Natural killer cell (primary cell): Measurements from ENCODE around the gene NPAT. TPM values are rescaled to one million over a fixed set of nuclear protein-coding genes. Genes with fewer than 3 reads are reported as not detected.

Experiments
- ATAC-seq, 3 donors: fragments of 150-1000 bp in 2 of 3; fragments of 200-7000 bp in 1 of 3; cut with Tn5 transposase; 1 replicate in 1 of 3; 2 replicates in 2 of 3; pipeline ENCODE4 v1.10.0; 2021; ENCODE audit warnings: mild to moderate bottlenecking in 2 of 3, moderate library complexity in 2 of 3
- DNase-seq, 2 donors: peaks; one replicate each; pipeline versions ENCODE4 v3.0.0 to v3.0.0-alpha.2; 2013 to 2021; ENCODE audit warnings: mixed read lengths in 1 of 2
- H3K27ac ChIP-seq: one replicate; pipeline ENCODE4 v1.5.1; 2013; ENCODE audit warnings: mild to moderate bottlenecking, low read length
- H3K27me3 ChIP-seq: one replicate; pipeline ENCODE4 v1.6.1; 2013; ENCODE audit warnings: low read length; ENCODE audit not compliant: control insufficient read depth, insufficient read depth
- H3K36me3 ChIP-seq: one replicate; pipeline ENCODE4 v1.6.1; 2013; ENCODE audit warnings: low read length; ENCODE audit not compliant: control insufficient read depth, insufficient read depth
- H3K4me1 ChIP-seq: one replicate; pipeline ENCODE4 v1.6.1; 2013; ENCODE audit warnings: low read length; ENCODE audit not compliant: control insufficient read depth, insufficient read depth
- H3K4me3 ChIP-seq: one replicate; pipeline ENCODE4 v1.5.1; 2013; ENCODE audit warnings: low read length
- H3K9me3 ChIP-seq: one replicate; pipeline ENCODE4 v1.6.1; 2013; ENCODE audit warnings: low read length; ENCODE audit not compliant: control insufficient read depth, insufficient read depth
- H3K27ac Mint-ChIP-seq, 2 donors: one replicate each; pipeline ENCODE4 v1.8.0; 2022; ENCODE audit warnings: mild to moderate bottlenecking in 2 of 2, mixed read lengths in 2 of 2, moderate library complexity in 1 of 2
- H3K27me3 Mint-ChIP-seq, 2 donors: one replicate each; pipeline ENCODE4 v1.8.0; 2022; ENCODE audit warnings: low read depth in 2 of 2, mixed read lengths in 2 of 2
- H3K36me3 Mint-ChIP-seq: one replicate; pipeline ENCODE4 v1.8.0; 2022; ENCODE audit warnings: mixed read lengths
- H3K4me1 Mint-ChIP-seq, 2 donors: one replicate each; pipeline ENCODE4 v1.8.0; 2022; ENCODE audit warnings: mixed read lengths in 2 of 2
- H3K4me3 Mint-ChIP-seq: one replicate; pipeline ENCODE4 v1.8.0; 2022; ENCODE audit warnings: mild to moderate bottlenecking, moderate library complexity, mixed read lengths
- H3K9me3 Mint-ChIP-seq, 2 donors: one replicate each; pipeline ENCODE4 v1.8.0; 2022; ENCODE audit warnings: mixed read lengths in 2 of 2
- CTCF ChIP-seq: fragments of 200-600 bp; IDR thresholded peaks from one replicate; pipeline ENCODE4 v1.8.0; 2022; ENCODE audit warnings: antibody characterized with exemption
- WGBS: methylation state at CpG from one replicate; pipeline ENCODE4 v1.1.7; 2013; ENCODE audit warnings: missing lambda C conversion rate; ENCODE audit not compliant: insufficient coverage; 5-methylcytosine and 5-hydroxymethylcytosine counted together
- intact Hi-C: fragments of 100-400 bp; cut with micrococcal nuclease; formaldehyde crosslinking; loops from one replicate; pipeline ENCODE4 v1.14.2; 2022
- total RNA-seq, 4 donors: library from RNA; stranded (reverse); fragments of 120-200 nt in 1 of 4; gene quantifications; one replicate each; pipeline versions ENCODE4 v1.2.3 to v1.2.4, GENCODE V29; 2013 to 2022

NPAT gene
- total RNA-seq, 3 donors from 2014 or later (not counting 1 experiment from before 2014, with no cell fraction given) = 34.8 to 42.6 (median 36.1) TPM

- no peak overlapping the region for H3K27ac Mint-ChIP-seq
These were observed 4.0 kb downstream of the NPAT start for GRCh38 chr11:108218455-108218854.

GRCh38 chr11:108216988-108217387 is 5.5 kb downstream of the NPAT start:
- Histone ChIP-seq H3K27me3 (no peaks in the 10 kb centered on the region), H3K9me3 (no peaks in the 10 kb centered on the region), H3K4me3 (no peak overlapping the region), H3K36me3 (peaks cover 17% of the 10 kb centered on the region), H3K4me1 (no peaks in the 10 kb centered on the region), H3K27ac (no peak overlapping the region)
- DNase-seq (peak in 1 of 2 donors; percentile 47), ATAC-seq (no peak)
- WGBS = 55% methylated on average over 4 of the region's 4 CpGs
- intact Hi-C loops = loop anchor here (5.0 kb wide), 1 partner anchor 35 kb away; no protein-coding TSS in a partner anchor
- Mint-ChIP-seq H3K36me3 (no peaks in the 10 kb centered on the region), H3K4me3 (no peak overlapping the region), H3K4me1 (peaks cover 70 to 80% of the 10 kb centered on the region in 2 donors), H3K9me3 (no peaks in the 10 kb centered on the region), H3K27ac (peak overlapping the region; percentile 34 to 81), H3K27me3 (no peaks in the 10 kb centered on the region)
- no peak for TF ChIP-seq CTCF

More at GRCh38 chr11:108218455-108218854, 4.0 kb downstream of the NPAT start:
- no peaks in the 10 kb centered on the region for H3K27me3 ChIP-seq
- peaks cover 71 to 81% of the 10 kb centered on the region in 2 donors for H3K4me1 Mint-ChIP-seq
- H3K36me3 ChIP-seq = peaks cover 13% of the 10 kb centered on the region
- no peaks in the 10 kb centered on the region for H3K9me3 ChIP-seq
- TF ChIP-seq CTCF = no peak
- intact Hi-C loops = loop anchor here (5.0 kb wide), 1 partner anchor 34 kb away; no protein-coding TSS in a partner anchor
- no peaks in the 10 kb centered on the region for H3K27me3 Mint-ChIP-seq
- no peaks in the 10 kb centered on the region for H3K9me3 Mint-ChIP-seq
- H3K36me3 Mint-ChIP-seq = no peaks in the 10 kb centered on the region
- DNase-seq (no peak), ATAC-seq (no peak)
- H3K4me3 ChIP-seq = no peak overlapping the region
- WGBS = no CpG with 5 or more reads among the region's 2 CpGs
- no peak overlapping the region for H3K4me3 Mint-ChIP-seq
- no peaks in the 10 kb centered on the region for H3K4me1 ChIP-seq
- H3K27ac ChIP-seq = no peak overlapping the region

GRCh38 chr11:108213784-108214183 is 8.7 kb downstream of the NPAT start:
- Mint-ChIP-seq H3K27me3 (no peaks in the 10 kb centered on the region), H3K4me1 (peaks cover 49 to 63% of the 10 kb centered on the region in 2 donors), H3K27ac (no peak overlapping the region), H3K9me3 (no peaks in the 10 kb centered on the region), H3K36me3 (peaks cover 5% of the 10 kb centered on the region), H3K4me3 (no peak overlapping the region)
- no peak for TF ChIP-seq CTCF
- intact Hi-C loops = no loop called here
- WGBS = 93% methylated on average over 1 of the region's 2 CpGs
- H3K4me1 ChIP-seq = no peaks in the 10 kb centered on the region
- peaks cover 29% of the 10 kb centered on the region for H3K36me3 ChIP-seq
- H3K27me3 ChIP-seq = no peaks in the 10 kb centered on the region
- H3K9me3 ChIP-seq = no peaks in the 10 kb centered on the region
- ATAC-seq (no peak), DNase-seq (no peak)
- no peak overlapping the region for H3K4me3 ChIP-seq
- H3K27ac ChIP-seq = no peak overlapping the region

- intact Hi-C loops = no loop called here
- TF ChIP-seq CTCF = no peak
- peaks cover 11% of the 10 kb centered on the region for H3K36me3 Mint-ChIP-seq
- Histone ChIP-seq H3K36me3 (peaks cover 55% of the 10 kb centered on the region), H3K27ac (no peak overlapping the region), H3K4me1 (no peaks in the 10 kb centered on the region), H3K27me3 (no peaks in the 10 kb centered on the region), H3K9me3 (peaks cover 10% of the 10 kb centered on the region), H3K4me3 (no peak overlapping the region)
- DNase-seq = no peak
- no peak for ATAC-seq
- H3K27me3 Mint-ChIP-seq = no peaks in the 10 kb centered on the region
- H3K27ac Mint-ChIP-seq = peak overlapping the region; percentile 54 to 63
- H3K4me1 Mint-ChIP-seq = peaks cover 31 to 40% of the 10 kb centered on the region in 2 donors
- H3K4me3 Mint-ChIP-seq = no peak overlapping the region
- H3K9me3 Mint-ChIP-seq = no peaks in the 10 kb centered on the region
- no CpG with 5 or more reads among the region's 1 CpG for WGBS
These were observed 12.0 kb downstream of the NPAT start for GRCh38 chr11:108210441-108210840.
